Left lobe of liver (tissue), 2 donors: Measurements from ENCODE around the gene WEE2. TPM values are rescaled to one million over a fixed set of nuclear protein-coding genes. Genes with fewer than 3 reads are reported as not detected.
A peak's percentile ranks its signal among the peaks of the same experiment; 100 is the strongest.

Source experiments
- ATAC-seq: fragments of 200-7000 bp; cut with Tn5 transposase; one replicate; pipeline ENCODE4 v1.9.1; 2020; ENCODE audit warnings: mild to moderate bottlenecking, moderate library complexity
- DNase-seq: peaks from one replicate; pipeline ENCODE4 v3.0.0-alpha.2; 2020; ENCODE audit warnings: low spot score
- total RNA-seq: library from RNA; stranded (reverse); gene quantifications from one replicate; pipeline ENCODE4 v1.2.1, GENCODE V29; 2021
- donor health status: DM: no; HTN: no; CAD: no; lungs with moderate emphysema.
- donor health status: DM: no; HTN: yes; CAD: no.

WEE2 gene
- not detected for total RNA-seq

DNA sequence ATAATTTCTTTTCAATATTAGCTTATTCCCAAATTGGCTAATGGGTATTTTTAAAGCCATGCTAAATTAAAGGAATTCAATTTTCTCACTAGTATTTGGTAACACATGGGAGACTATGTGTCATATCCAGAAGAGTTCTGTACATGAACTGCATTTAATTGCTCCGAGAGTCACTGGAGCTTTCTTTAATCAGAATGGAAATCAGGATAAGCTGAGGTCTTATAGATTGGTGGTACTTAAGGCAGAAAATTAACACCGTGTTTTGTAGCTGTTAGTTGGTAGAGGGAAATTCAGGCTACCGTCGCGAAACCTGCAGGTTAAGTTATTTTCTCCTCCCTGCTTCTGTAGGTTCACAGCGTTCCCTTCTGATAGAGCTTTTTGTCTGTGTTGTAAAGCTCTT is at the start of gene WEE2:
WEE2 (plus strand) TSS at position 3 of the 400 bp plus-strand sequence. CDS start 406 bp downstream, outside the sequence.
- ATAC-seq (no peak), DNase-seq (no peak)

DNA sequence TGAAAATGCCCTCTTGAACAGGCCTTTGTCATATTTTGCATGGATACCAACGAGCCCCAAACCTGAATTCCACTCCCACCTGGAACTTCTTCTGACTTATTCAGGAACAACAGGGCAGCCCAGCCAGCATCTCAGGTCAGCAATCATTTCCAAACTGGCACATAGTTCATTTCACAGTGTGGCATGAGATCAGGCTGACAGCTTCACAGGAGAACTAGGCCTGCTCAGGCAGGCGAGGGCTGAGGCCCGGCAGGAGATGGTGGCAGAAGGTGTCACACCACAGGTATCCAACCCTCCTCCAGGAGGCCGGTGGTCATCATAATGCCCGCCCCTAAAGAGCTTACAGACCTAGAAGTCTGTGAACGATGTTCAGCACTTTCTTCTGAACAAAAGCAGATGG is 48.7 kb upstream of the WEE2 start:
- no peak for DNase-seq
- no peak for ATAC-seq

DNA sequence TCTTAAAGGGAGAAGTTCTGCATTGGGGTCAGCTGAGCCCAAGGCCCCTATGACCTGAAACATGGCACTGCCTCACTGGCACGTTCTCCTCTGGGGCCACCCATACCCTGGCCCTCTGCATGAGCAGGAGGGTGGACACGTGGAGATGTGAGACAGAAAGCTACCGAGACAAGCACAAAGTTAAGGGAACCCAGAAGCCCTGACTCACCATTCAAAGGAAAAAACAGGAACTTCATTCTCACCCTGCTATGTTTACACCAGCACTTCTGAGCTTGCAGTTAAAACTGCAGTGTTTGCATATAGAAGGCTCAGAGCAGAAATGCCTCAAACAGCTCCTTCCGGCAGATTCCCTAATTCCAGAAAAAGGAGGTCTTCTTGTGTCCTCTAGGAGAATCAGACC is 47.9 kb upstream of the WEE2 start:
- DNase-seq, result no peak
- peak; percentile 26 for ATAC-seq

DNA sequence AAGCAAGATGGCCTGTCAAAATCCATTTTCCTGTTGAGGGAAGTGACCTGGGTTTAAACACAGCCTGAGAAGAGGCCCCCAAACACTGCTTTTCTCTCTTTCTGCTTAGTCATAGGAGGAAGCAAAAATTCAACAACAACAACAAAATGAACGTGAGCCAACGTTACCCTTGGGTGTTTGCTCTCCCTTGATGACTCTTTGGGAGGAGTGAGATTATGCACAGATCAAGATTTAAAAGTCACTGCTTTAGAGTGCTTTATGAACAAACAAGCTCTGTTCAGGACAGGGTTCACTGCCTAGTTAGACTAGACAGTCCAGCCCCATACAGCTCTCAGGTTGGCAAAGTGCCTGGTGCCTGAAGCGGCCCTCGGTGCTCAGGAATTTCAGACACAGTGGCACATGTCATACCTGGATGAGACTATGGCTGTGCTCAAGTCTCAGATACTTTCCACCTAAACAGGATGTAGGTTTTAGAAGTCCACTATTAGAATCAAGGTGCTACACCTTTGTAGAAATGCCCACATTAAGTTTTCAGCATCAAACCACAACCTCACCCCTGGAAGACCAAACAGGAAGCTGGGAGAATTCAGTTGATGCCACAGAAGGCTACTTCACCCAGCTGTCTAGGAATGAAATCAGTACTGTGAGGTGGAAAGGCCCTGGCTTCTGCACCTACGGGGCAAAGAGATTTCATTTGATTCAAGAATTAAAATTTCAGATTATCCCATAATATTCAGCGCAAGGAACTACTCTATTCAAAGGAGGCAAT is 44.9 kb upstream of the WEE2 start:
- ATAC-seq (peak; percentile 74), DNase-seq (peak; percentile 75)

DNA sequence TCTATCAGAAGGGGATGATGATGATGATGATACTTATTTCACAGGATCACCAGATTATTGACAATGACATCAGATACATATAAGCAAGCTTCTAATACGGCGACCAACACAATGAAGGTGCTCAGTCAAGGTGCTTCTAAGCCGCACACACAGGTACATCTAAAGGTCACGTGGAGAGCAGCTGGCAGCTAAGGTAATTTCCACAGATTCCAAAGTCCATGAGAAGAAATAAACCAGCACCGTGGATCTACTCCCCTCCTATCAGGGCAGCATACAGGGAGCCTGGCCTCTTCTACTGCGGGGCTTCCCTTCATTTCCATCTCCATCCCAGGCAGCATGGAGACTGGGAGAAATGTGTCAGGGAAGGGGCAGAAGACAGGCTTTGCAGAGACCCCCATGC is 43.7 kb upstream of the WEE2 start:
- ATAC-seq (peak; percentile 83), DNase-seq (peak; percentile 66)

DNA sequence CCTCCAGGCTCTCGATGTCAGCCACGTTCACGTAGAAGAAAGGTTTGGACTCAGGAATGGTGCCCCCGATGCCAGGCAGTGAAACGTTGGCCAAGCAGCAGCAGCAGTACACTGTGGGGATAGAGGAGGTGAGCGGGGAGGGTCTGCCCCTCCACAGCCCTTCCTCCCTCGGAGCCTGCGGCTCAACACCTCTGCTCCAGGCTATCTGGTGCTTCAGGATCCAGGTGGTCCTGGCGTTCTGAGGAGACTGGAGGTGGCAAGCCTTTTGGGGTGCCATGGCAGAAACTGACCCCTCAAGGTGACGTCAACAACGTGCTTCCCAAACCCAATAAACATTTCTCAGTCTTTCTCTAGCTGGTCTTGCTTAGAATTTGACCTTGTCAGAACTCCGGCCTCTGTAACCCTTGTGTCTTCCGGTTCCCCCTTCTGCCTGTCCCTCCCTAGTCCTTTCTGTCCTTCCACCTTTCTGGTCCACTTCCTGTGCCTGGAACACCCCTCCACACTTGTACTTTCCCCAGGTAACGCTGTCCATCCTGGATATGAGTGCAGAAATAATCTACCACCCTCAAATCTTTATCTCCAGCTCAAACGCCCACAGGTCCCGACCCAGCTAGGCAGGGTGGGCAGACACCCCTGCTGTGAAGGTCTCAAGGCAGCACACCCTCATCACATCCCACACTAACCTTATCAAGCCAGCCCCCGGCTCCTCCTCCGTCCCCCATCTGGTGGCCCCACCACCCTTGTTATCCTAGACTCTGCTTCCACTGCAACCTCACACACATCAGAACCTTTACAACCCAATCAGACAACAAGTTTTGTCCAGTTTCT is 42.7 kb upstream of the WEE2 start:
- ATAC-seq, result no peak
- DNase-seq, result no peak

DNA sequence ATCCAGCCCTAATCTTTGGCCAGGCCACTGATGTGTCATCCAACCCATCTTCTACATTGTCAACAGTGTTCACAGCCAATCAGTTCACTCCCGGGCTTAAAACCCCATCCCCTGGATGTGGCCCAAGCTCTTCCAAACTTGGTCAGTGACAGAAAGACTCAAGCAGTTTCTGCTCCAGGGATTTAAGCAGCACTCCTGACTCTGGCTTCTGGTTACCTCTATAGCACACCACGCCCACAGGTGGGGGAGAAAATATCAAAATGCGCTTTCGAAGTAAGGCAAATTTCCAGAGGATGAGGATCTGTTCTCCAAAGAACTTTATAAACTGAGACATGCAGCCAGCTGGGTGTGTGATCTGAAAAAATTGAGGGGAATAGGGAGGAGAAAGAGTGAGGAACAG is 42.1 kb upstream of the WEE2 start:
- no peak for ATAC-seq

DNA sequence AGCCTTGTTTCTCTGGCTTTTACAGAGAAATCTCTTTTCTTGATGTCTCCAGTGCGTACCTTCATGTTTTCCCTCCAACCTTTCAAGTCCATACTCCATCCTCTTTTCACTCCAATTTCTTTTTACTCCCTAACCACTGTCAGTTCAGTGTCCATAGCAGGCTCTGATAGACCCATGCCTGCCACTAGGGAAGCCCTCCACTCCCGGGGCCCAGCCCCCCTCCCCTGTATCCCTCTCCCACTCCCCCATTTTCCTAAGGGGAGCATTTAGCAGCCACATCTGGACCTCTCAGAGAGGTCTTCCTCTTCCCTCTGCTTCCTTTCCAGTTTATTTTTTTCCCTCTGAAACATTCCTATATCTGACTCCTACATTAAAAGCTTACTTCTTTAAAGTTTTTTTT is 39.3 kb upstream of the WEE2 start:
- no peak for DNase-seq

More for the DNA sequence above, 42.1 kb upstream of the WEE2 start:
- no peak for DNase-seq

DNA sequence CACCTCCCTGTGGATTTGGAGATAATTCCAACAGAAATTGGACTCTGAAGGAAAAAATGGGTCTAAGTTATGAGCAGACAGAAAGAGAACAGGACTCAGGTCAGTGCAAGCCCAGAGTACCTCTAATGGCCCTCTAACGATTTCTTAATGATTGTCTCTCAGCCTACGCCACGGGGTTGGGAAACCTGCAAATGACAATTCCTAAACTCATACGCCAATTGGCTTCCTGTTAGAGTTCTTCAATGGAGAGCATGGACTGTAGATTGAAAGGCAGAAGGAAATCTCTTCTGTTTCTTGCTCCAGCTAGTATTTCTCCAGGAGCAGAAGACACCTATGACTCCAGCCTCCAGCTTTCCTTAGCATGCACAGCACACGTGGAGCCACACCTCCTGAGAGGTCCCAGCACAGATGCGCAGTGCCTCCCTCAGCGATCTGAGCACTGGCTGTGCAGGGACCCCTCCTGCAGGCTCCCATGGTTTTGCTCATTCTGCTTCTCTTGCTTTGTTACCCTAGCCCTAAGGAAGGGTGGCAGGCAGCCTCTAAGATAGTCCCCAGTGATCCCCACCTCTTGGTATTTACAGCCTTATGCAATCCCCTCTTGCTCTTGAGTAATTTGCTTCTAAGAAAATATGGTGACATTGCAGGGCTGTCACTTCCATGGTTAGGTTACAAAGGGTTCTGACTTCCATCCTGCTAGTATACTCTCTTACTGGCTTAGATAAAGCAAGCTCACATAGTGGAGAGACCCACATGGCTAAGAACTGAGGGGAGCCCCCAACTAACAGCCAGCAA is 36.3 kb upstream of the WEE2 start:
- no peak for DNase-seq
- no peak for ATAC-seq

More for the DNA sequence above, 39.3 kb upstream of the WEE2 start:
- ATAC-seq, result no peak

DNA sequence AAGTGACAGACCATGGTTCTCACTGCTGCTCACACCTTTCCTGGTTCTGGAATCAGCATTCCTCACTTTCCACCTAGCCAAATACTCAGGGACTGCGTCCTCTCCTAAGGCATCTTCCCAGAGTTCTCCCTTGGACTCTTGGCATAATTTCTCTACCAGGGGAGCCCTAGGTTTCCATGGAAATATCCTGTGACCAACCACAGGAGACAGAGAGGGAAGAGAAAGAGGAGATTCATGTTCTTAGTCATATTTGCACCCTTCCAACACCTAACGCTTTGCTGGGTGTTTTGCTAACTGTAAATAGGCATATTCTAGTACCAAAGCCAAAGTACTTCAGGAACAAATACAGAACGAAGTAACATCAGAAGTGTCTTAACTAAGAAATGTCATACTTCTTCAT is 34.8 kb upstream of the WEE2 start:
- DNase-seq (no peak), ATAC-seq (no peak)

DNA sequence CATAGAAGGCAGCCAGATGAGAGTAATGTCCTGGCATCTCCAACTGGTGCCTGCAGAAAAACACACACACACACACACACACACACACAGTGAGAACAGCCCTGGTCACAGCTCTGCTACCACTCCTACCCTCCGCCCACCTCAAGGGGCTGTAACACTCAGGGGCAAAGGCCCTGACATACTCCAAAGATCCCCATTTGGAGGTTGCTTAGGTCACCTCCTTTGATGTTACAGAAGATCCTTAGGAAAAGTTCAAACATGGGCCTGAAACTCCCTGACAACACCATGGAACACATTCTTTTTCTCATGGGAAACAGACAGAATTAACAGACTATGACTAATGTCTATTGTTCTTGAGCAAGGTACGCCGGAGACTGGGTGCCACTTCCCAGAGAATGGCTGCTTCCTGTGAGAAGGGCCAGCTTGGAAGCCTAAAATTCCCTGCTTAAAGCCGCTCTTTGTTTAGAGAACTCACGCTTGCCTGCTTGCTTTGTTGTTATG is 33.9 kb upstream of the WEE2 start:
- no peak for DNase-seq
- ATAC-seq, result peak; percentile 16

DNA sequence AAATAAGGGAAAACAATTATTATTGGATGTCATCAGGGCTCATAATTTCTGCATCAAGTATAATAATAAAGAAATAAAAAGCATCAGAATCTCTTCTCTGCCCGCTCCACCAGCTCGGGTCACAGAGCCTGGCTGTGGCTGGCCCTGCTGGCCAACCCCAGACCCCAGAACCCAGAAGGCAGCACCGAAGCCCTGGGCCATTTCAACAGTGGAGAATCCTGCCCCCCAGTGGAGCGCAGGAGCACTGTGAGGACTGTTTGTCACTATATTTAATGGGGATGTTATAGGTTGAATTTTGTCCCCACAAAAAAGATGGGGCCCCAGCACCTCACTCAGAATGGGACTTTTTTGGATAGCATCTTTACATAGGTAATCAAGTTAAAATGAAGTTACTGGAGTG is 33.5 kb upstream of the WEE2 start:
- no peak for DNase-seq
- ATAC-seq, result peak; percentile 61

DNA sequence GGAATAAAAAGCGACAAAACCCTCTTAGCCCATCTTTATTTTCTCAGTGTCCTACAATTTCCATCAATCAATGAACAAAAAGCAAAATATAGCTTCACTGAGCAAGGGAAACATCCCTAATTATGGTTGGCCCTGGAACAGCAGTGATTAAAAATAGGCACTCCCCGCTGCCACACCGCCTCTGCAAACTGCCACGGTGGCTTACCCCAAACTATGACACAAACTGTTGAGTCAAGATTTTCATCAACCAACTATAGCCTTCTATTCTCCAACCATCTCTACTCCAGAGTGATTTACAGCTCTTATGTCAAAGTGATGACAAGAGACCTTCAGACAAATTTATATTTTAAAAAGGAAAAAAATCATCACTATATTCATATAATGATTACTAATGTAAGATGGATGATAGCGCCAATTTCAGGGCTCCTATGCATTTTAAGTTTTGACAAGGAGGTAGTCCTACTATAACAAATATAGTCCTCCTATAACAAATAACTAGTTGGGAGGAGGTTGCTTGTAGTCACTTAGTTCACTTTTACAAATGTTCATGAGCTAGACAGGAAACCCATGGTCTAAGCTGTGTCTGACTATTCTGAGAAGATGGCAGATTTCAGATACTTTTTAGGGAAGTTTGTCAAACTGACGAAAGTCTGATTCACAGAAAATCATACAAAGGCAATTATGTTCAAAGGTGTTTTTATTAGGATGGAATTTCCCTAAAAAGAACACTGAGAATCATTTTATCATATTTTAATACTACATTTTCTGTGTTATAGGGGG is 32.5 kb upstream of the WEE2 start:
- ATAC-seq (no peak), DNase-seq (no peak)

DNA sequence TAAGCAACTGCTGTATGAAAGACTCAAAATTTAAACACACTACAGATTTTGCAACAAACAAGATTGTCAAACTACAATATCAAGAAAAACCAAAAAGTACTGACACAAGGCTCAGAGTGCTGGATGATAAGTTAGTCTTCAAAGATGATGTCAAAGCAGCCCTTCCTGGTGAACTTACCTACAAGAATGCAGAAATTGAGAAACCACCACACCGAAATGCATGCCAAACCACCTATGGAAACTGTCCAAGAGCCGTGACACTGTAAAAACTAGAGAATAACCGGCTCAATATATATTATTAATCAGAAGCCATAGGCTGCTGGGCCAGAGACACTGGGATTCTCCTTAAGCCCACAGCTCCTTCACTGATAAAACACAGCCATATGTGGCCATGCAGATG is 31.5 kb upstream of the WEE2 start:
- no peak for DNase-seq

DNA sequence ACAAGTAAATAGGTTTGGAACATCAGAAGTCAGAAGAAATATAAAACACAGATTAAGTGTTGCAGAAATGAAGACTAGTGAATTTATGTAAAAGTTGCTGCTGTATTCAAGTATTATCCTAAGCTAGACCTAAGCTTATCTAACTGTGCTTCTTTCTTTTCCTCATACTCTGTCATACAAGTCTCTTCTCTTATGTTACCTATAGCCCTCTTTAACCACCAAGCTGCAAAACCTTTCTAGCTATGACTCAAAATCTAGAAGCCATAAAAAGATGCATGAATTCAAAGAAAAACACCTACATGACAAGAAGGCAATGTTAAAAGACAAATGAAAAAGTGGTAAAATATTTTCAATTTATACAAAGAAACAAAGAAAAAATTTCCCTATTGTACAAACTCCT is 29.1 kb upstream of the WEE2 start:
- no peak for DNase-seq
- ATAC-seq, result no peak

More for the DNA sequence above, 31.5 kb upstream of the WEE2 start:
- ATAC-seq, result no peak

DNA sequence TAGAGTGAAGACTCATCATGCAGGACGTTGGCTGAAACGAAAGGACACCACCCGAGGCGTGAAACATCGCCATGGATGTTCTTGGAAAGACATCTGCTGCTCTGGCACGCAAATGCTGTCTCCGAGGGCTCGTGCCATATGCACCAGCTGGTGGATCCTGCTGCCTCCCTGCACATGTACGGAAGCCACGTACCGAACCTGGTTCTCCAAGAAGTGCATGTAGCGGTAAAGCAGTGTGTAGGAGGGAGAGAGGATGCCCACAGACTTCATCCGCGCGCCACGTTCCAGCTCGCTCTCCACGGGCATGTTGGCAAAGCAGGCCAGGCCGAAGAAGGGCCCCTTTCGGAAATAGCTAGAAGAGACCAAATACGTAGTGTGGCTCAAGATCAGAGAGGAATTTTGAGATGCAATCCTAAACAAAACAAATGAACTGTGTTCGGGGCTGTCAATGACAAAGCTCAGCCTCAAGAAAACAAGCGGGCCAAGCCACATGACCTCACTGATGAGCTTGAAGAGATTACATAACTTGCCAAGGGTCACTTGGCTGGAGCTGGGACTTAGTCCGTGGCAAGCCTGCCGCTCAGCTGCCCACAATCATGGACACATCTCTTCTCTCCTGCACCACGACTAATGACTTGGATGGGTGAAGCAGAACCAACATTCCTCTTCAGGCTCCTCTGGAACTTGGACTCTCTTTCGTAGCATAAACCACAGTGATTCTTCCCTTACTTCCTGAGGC is 22.7 kb upstream of the WEE2 start:
- DNase-seq (peak; percentile 85), ATAC-seq (peak; percentile 92)

DNA sequence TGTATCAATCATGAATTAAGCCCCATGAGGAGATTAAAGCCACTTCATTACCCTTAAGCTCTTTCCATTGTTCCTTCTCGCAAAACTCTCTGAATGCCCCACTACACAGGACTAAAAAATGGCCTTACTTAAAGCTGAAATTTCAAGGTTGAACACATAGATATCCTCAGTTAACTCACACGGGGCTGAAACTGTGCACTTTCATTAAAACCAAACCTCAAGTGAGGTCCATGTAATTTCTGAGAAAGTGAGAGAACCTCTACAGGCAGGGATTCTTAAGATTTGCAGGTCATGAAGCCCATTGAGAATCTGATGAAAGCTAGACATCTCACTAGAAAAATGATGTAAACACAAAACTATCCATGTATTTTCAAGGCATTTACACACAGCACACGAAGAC is 22.1 kb upstream of the WEE2 start:
- ATAC-seq (no peak), DNase-seq (no peak)

DNA sequence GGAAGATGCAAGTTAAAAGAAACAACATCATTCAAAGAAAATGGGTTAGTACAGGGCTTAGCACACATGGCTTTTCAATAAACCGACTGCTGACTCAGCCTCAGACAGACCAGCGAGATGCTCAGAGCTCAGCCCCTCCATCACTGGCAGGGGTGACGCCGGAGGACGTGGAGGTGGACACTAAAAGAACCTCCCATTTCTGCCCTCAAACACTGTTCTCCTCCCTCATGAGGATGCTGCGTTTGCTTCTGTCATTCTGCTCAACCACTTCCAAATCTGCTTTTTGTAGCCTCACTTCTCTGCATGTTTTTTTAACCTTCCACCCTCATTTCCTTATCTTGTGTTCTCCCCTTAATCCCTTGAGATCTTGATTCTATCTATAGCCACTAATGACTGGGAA is 21.5 kb upstream of the WEE2 start:
- ATAC-seq, result no peak
- DNase-seq, result no peak

DNA sequence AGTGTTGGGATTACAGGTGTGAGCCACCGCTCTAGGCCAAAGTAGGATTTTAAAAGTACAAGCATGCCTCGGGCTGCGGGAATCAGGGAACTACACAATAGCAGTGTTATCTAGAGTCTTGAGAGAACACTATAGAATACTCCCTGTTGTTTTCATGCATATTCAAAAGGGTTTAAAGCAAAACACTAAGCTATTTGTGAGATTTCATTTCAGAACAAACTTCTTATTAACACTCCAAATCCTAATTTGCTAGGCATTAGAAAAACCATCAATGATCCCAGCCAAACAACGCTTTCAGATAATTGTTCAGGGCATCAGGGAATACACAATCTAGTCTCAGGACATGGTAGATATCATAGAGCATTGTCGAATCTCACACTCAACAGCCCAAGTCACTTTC is 20.1 kb upstream of the WEE2 start:
- ATAC-seq, result no peak
- DNase-seq, result no peak
